ENCODE results near the gene DGKH.
"Not testable (repeated sequence)": the region's sequence is repeated elsewhere in the genome, so short reads cannot be mapped to it uniquely, and the experiment has no call there.

Gene DGKH

DNA sequence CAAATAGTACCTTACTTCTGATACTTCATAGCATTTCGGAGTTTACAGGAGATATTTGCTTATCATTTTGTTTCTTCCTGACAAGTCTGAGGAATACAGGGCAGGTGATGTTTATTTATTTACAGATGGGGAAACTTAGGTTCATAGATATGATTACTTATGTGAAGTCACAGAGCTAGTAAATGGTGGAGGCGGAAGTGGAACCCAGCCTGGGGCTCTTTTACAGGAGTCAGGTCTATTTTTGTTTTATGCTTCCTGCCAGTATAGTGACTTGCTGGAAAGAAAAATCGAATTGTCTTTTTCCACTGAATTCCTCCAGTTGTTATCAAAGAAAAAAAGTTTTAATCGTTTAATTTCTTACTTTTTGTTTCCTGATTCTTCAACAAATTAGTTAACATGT, 66.5 kb downstream of the DGKH start:
- no peak for DNase-seq

DNA sequence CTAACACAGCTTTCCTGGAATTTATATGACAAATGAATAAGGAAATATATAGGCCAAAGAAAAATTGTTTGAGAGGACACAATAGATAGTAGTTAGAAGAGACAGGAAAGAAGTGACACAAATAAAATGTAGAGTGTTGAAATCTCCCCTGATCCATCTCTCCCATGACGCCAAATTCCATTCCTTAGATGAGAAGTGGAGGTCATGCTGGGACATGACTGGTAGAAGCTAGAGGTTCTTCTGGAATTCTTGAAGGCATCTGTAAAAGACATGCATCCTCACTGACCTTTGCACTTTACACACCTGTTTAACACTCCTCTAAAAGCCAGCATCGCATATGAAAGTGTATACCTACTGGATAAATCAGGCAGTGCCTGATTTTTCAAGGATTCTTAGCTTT, 67.8 kb downstream of the DGKH start:
- no peak for DNase-seq

DNA sequence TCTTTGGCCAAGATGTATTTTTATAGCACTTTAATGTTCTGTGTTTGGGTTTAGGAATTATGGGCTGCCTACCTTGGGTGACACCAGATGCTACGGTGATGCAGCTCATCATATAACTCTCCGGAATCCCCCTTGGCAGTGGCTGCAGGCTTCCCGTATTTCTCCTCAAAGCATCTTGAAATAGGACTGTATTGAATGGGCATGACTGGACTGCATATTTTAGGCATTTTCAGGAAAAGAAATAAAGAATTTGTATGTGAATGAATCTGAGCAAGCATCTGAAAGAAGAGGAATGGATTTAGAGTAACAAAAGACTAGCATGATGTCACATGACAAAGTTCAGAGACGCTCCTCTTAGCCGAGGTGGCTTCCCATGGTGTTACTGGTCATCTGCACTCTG, 70.6 kb downstream of the DGKH start:
- DNase-seq, result no peak

DNA sequence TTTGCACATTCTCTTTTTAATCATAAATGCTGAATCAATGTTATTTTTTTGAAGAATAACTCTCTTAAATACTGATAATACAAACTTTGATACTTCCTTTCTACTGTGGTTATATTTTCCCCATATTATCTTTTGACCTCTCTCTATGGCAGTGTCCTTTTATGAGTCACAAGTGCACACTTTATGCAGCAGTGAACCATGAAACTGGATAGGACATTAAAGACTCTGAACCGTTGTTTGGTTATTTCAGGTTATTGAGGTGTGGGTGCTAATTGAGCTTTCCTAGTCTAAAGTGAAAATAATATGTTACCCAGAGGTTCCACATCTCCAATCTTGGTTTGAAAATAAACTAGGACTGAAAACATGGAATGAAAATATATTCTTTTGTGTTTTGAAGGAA, 71.4 kb downstream of the DGKH start:
- no peak for DNase-seq

DNA sequence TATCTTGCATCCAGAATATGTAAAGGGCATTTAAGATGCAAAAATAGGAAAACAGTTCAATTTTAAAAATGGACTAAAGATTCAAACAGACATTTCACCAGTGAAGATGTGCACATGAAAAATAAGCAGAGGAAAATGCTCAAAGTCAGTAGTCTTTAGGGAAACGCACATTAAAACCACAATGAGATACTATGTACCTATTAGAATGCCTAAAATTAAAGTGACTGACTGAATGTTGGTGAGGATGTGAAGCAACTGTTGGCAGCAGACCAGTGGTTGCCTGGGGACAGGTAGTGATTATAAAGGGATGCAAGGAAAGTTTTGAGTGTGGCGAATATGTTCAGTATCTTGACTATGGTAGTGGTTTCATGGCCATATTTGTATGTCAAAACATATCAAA, 75.2 kb downstream of the DGKH start:
- DNase-seq, result no peak

DNA sequence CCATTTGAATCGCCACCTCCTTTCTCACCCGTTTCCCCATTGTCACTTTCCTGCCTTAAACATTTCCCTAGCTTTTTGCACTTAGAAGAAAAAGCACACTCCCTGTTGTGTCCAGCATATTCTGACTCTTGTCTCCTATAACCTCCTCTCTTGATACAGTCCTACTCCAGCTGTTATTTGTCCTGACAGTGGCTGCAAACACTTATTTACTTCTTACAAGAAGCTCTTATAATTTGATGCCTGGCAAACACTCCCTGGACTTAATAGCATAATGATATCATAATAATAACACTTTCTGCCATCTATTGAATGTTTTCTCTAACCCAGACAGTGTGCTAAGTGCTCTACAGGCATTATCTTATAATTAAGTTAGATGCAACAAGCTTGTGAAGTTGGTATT, 76.6 kb downstream of the DGKH start:
- no peak for DNase-seq

DNA sequence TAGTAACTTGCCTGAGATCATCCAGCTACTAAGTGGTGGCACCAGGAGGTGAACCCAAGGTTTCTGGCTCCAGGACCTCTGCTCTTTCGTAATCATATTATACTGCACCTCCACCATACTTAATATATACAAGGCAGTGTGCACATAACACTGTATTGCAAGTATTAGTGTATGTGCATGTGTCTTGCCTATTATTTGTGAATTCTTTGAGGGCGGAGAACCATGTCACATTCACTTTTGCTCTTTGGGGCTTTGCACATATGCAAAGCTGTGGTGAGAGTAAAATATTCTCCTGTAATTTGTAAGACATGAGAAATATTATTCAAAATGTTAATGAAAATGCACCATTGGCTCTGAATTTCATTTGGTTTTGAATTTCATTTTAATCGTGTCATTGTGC, 78.6 kb downstream of the DGKH start:
- no peak for DNase-seq

DNA sequence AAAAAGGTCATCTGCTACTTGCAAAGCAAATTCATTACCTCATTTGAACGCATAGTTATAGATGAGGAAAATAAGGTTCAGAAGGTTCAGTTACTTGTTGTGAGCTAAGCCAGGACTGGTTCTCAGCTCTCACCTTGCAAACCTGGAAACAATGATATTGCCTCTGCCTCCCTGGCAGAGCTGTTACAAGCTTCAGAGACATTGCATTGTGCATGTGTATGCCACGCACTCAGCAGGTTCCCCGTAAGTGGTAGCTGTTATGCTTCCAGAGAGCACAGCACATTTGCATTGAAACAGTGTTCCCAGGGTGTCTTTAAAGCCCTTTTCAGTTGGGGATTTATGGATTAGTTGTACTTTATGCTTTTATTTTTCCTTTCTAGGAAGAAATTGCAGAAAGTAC, 80.6 kb downstream of the DGKH start:
- no peak for DNase-seq

DNA sequence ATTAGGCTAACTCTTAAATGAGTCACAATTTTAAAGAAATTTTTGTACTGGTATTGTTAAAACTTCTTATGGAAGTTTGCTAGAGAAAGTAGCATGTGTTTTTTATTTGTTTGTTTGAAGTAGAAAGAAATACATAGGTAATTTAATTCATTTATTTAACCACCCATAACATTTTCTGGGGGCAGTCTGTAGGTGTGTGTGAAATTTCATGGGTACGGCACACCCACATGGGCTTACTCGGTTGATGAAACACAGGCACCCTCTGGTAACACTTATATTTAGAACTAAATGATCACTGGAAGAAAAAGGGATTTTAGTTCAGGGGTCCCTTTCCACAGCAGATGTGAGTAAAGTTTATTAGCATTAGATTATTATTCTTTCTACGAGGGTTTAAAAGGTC, 88.1 kb downstream of the DGKH start:
- DNase-seq, result no peak

DNA sequence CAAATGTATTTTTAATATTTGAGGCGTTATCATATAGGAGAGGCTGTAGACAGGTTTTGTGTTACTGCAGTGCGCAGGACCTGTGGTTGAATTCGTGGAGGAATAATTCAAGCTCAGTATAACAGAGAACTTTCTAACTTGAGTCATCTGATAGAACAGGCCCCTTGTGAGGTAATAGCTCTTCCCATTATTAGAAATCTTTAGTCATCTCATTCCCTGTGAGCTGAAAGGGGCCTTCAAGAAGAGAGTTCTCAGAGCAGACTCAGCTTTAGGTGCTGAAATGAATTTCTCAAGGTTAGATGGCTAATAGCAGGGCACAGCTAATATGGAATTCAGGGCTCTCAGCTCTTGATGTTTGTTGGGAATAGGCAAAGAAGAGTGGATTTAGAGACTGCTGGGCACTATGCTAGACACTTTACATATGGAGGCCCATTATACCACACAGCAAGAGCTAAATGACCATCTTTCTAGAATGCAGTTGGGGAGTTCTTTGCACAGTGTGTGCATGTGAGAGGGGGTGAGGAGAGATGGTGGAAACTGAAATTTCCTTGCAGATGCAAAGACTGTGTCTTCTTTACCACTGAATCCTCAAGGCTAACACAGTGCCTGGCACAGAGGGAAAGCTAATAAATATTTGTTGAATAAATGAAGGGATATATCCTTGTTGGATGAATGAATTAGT, 89.5 kb downstream of the DGKH start:
- no peak for DNase-seq

DNA sequence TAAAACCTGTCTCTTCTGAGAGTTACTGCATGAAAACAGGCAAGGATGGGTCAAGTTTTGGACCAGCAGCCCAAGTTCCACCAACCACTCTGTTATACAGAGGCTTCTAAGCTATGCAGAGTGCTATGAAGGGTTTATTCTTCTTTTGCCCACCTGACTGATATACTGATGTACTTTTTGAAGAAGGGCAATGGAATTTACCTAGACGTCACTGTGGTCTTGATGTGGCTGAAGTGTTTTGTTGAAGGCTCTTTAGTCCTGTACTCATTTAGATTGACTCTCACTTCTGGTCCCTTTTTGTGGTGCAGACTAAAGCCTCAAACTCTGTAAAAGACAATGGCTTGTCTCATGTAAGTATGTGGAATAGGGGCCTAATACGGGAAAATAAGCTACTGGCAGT, 92.0 kb downstream of the DGKH start:
- DNase-seq, result no peak

DNA sequence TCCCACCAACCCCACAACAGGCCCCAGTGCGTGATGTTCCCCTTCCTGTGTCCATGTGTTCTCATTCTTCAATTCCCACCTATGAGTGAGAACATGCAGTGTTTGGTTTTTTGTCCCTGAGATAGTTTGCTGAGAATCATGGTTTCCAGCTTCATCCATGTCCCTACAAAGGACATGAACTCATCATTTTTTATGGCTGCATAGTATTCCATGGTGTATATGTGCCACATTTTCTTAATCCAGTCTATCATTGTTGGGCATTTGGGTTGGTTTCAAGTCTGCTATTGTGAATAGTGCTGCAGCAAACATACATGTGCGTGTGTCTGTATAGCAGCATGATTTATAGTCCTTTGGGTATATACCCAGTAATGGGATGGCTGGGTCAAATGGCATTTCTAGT, 92.6 kb downstream of the DGKH start:
- not testable (repeated sequence) for DNase-seq

DNA sequence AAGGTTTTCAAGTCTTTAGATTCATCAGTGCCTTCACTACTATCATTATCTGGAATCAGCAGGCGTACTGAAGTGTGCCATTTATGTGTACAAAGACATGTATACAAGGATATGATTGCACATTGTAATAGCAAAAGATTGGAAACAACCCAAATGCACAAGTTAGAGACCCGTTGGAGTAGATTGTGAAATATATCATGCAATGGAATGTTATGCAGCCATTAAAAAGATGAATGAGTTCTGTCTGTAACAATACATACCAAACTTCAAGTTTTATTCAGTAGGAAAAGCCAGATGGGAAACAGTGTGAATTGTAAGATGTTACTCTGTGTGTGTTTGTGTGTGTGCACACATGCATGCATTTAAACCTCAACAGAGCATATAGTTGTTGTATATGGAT, 97.9 kb downstream of the DGKH start:
- no peak for DNase-seq

DNA sequence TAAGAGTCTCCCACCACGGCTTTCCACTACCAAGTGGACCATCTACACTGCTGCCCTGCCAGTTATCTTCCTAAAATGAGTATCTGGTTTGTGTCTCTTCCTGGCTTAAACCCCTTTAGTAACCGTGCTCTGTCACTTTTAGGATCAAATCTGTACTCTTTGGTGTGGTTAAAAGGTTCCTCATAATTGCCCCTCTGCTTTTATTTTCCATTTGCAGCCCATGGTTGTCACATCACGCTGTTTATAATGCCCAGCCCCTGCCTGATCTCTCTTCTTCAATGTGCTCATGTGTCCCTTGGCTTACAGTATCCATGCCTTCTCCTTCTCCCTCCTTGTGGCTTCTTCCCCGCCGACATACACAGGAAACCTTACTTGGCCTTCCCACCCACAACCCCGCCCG, 100.1 kb downstream of the DGKH start:
- no peak for DNase-seq

DNA sequence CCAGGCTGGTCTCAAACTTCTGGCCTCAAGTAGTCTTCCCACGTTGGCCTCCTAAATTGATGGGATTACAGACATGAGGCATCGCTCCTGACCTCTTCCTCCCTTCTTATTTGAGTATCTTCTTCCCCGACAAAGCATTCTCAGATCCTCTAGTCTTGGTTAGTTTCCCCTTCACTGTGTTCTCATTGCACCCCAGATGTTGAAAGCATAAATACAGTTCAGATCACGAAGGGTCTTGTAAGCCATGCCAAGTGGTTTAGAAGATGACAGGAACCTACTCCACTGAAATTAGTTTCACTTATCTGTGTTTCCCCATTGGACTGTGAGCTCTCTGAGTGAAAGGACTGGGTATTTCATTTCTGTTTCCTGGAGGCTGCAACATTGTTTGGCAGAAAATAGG, 100.7 kb downstream of the DGKH start:
- DNase-seq, result no peak

DNA sequence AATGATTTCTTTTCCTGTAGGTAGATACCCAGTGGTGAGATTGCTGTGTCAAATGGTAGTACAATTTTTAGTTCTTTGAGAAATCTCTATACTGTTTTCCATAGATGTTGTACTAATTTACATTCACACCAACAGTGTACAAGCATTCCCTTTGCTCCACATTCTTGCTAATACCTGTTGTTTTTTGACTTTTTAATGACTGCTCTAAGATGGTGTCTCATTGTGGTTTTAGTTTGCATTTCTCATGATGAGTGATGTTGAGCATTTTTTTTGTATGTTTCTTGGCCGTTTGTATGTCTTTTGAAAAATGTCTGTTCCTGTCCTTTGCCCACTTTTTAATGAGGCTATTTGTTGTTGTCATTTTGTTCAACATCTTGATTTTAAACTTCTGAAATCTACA, 103.3 kb downstream of the DGKH start:
- no peak for DNase-seq

DNA sequence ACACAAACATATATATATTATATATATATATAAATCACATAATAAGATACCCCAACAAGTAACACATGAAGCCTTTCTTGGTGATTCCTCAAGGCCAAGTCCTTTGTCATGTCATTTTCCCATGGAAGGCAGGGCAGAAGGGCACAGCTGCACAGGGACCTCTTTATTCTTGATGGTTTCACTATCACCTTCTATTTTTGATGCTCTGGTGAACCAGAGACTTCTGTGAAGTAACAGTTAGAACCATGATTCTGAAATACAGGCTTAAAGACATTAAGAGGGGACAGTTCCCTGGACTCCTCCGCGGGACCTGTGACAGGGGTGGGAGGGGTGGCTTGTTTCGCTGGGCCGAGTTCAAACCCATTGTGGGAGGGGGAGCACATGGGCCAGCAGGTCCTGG, 104.0 kb downstream of the DGKH start:
- DNase-seq, result no peak

DNA sequence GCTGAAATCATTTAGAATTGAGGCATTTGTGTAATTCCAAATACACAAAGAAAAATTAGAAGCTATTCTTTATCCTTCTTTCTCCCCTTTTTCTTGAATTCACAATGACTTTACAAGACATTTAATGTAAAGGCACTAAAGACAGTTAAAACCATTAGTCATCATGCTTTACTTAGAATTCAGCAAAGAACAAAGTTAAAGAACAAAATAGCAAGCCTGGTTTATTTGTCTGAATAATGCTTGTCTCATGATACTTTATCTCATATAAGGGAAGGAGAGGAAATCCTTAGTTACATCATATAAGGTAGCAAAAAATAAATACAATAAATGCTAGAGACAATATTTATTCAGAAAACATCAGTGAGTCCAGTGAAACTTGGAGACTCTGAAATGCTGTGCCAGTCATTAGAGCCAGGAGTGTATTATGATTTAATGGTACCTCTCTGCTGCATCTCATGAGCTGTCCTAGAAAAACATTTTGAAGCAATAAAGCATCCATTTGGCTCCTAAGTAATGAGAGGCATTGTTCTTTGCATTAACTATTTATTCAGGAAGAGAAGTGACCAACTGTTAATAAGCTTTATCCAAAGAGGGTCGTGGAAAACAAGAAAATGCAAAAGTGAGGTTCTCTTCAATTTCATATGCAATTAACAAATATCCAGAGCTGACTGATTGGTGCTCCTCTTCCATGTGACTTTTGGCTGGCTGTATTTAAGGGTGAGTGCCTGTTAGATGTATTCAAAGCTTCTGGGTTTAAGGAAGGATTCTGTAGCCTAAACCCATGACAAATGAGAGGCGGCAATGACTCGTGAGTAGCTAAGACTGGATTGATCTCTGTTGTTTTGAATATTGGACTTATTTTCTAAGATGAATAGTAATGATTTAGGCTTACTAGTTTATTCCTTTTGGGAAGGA, 105.0 kb downstream of the DGKH start:
- no peak for DNase-seq

DNA sequence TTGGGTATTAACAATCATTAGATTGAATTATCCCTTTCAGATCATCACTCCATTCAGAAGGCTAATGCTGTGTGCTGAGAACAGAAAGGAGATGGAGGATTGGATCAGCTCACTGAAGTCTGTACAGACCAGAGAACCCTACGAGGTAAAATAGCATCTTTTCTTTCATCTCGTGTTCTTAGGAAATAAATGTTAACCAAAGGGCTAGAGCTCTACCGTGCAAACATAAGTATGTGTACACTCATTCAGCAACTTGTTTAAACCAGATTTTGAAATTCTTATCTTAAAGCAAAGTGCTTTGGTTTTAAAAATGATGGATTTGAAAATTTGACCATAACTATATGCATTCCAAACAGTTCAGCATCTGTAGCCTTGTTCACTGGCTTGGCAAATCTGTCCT, 106.8 kb downstream of the DGKH start:
- no peak for DNase-seq

DNA sequence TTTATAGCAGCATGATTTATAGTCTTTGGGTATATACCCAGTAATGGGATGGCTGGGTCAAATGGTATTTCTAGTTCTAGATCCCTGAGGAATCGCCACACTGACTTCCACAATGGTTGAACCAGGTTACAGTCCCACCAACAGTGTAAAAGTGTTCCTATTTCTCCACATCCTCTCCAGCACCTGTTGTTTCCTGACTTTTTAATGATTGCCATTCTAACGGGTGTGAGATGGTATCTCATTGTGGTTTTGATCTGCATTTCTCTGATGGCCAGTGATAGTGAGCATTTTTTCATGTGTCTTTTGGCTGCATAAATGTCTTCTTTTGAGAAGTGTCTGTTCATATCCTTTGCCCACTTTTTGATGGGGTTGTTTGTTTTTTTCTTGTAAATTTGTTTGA, 114.9 kb downstream of the DGKH start:
- DNase-seq, result not testable (repeated sequence)

DNA sequence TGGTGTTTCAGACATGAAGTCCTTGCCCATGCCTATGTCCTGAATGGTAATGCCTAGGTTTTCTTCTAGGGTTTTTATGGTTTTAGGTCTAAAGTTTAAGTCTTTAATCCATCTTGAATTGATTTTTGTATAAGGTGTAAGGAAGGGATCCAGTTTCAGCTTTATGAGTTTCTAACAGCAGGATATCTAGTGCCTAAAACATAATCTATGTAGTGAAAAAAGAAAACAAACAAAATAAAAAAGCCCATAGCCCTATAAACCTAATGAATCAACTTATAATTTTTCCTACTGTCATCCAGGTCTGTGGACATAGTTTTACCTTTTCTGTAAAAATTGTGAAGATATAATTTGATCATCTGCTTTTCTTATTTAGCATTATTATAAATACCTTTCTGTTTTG, 115.5 kb downstream of the DGKH start:
- not testable (repeated sequence) for DNase-seq

DNA sequence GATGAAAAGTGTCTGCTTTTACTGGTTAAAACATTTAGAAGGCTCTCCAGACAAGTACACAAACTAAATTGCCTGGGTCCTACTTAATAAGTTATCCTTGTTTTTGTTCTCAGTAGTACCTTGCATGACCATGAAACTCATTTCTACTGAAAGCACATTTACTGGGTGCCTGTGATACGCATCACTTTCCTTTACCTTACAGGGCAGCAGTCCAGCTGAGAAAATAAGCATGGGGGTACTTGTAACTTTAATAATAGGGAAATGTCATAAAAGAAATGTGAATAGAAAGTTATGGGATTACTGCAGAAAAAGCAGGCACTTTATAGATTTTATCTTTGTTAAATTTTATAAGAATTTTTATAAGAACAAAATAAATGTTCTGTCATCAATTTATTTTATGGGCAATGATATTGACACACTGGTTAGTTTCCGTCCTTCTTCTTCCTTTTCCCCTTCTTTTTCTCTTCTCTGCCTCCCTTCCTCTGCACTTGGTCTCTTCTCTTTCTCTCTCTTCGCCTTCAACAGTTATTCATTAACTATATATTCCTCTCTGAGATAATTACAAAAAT, 116.2 kb downstream of the DGKH start:
- no peak for DNase-seq

DNA sequence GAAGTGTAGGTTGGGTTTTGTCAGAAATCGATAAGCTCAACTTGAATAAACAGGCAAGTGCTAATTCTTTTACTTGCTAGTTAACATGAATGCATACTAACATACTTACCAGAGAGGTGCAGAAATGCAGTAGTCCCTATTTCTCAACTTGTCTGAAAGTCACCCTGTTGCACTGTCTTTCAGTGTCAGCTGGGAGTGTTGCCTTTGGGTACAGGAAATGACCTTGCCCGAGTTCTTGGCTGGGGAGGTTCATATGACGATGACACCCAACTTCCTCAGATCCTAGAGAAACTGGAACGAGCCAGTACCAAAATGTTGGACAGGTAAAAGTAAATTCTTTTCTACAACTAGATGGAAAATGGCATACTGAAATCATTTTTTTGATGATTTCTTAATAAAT, 120.0 kb downstream of the DGKH start:
- DNase-seq, result no peak

DNA sequence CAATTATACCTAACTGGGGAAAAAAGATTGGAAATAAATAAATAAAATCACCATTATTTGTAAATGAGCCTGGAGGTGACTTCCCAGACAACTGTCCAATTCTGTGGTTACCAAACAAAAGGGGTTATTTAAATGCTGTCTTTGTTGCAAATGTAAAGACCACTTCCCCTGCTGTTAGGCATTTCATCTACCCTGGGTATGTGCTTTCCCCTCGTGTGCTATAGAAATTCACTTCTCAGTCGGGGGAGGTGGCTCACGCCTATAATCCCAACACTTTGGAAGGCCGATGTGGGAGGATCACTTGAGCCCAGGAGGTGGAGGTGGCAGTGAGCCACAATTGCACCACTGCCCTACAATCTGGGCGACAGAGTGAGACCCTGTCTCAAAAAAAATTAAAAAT, 121.6 kb downstream of the DGKH start:
- no peak for DNase-seq

All from hematopoietic multipotent progenitor cell treated with erythropoietin and hydrocortisone succinate and interleukin-3 and kit ligand, for 6 days (in vitro differentiated cells).